WTC11 (cell line): ENCODE results near the gene MED10. TPM values are rescaled to one million over a fixed set of nuclear protein-coding genes. Genes with fewer than 3 reads are reported as not detected.

Experiments used
- ATAC-seq: fragments of 200-7000 bp; cut with Tn5 transposase; 2 replicates; pipeline ENCODE4 v1.10.0; 2021; ENCODE audit warnings: mild to moderate bottlenecking, moderate library complexity
- CTCF ChIA-PET: fragments of 300-600 bp; sonication (Branson Sonifier 250); formaldehyde crosslinking; loops from one replicate; lab custom pipeline; 2021; ENCODE audit warnings: antibody characterized with exemption; lab: Charles Lee
- POLR2A ChIA-PET: fragments of 350-600 bp; sonication (Branson Sonifier 250); formaldehyde crosslinking; loops from one replicate; lab custom pipeline; 2021; ENCODE audit warnings: antibody characterized with exemption; lab: Charles Lee
- DNase-seq: peaks from one replicate; pipeline ENCODE4 v3.0.0; 2021; ENCODE audit warnings: low spot score
- H3K27ac Mint-ChIP-seq: 2 replicates; pipeline ENCODE4 v1.8.0; 2021; ENCODE audit warnings: mixed read lengths
- H3K27me3 Mint-ChIP-seq: 2 replicates; pipeline ENCODE4 v1.8.0; 2021; ENCODE audit warnings: low read depth, mild to moderate bottlenecking, moderate library complexity, mixed read lengths
- H3K36me3 Mint-ChIP-seq: 2 replicates; pipeline ENCODE4 v1.8.0; 2021; ENCODE audit warnings: mixed read lengths
- H3K4me1 Mint-ChIP-seq: 2 replicates; pipeline ENCODE4 v1.8.0; 2022; ENCODE audit warnings: mixed read lengths
- H3K4me3 Mint-ChIP-seq: 2 replicates; pipeline ENCODE4 v1.8.0; 2021; ENCODE audit warnings: mild to moderate bottlenecking, moderate library complexity, mixed read lengths
- H3K9me3 Mint-ChIP-seq: 2 replicates; pipeline ENCODE4 v1.8.0; 2021; ENCODE audit warnings: mixed read lengths
- AR ChIP-seq: fragments of 250-450 bp; sonication (Bioruptor Pico); IDR thresholded peaks from 2 replicates; pipeline ENCODE4 v1.9.0; 2021; ENCODE audit warnings: mild to moderate bottlenecking
- CREB1 ChIP-seq: sonication (generic); formaldehyde crosslinking; IDR thresholded peaks from 2 replicates; pipeline ENCODE4 v1.8.0; 2023; ENCODE audit warnings: mild to moderate bottlenecking, missing genetic modification reagents
- E2F1 ChIP-seq: sonication (generic); formaldehyde crosslinking; IDR thresholded peaks from 2 replicates; pipeline ENCODE4 v1.8.0; 2022; ENCODE audit warnings: mild to moderate bottlenecking, missing genetic modification reagents
- ERG ChIP-seq: fragments of 250-450 bp; sonication (Bioruptor Pico); IDR thresholded peaks from 2 replicates; pipeline ENCODE4 v1.8.0; 2021; ENCODE audit warnings: mild to moderate bottlenecking
- FOXJ3 ChIP-seq: sonication (generic); formaldehyde crosslinking; IDR thresholded peaks from 2 replicates; pipeline ENCODE4 v1.9.0; 2021; ENCODE audit warnings: missing genetic modification reagents, mild to moderate bottlenecking, borderline replicate concordance
- FOXP1 ChIP-seq: sonication (generic); formaldehyde crosslinking; IDR thresholded peaks from 2 replicates; pipeline ENCODE4 v1.8.0; 2022; ENCODE audit warnings: missing genetic modification reagents, mild to moderate bottlenecking, moderate library complexity, borderline replicate concordance
- GABPB1 ChIP-seq: sonication (generic); formaldehyde crosslinking; IDR thresholded peaks from 2 replicates; pipeline ENCODE4 v1.8.1; 2023; ENCODE audit warnings: mild to moderate bottlenecking, missing genetic modification reagents
- HMGA2 ChIP-seq: fragments of 250-450 bp; sonication (Bioruptor Pico); IDR thresholded peaks from 2 replicates; pipeline ENCODE4 v1.4.0; 2021; ENCODE audit warnings: mild to moderate bottlenecking, moderate library complexity
- HMGXB4 ChIP-seq: sonication (generic); formaldehyde crosslinking; IDR thresholded peaks from 2 replicates; pipeline ENCODE4 v1.8.1; 2023; ENCODE audit warnings: mild to moderate bottlenecking, moderate library complexity, missing genetic modification reagents
- IRF1 ChIP-seq: sonication (generic); formaldehyde crosslinking; IDR thresholded peaks from 2 replicates; pipeline ENCODE4 v1.8.0; 2023; ENCODE audit warnings: missing genetic modification reagents
- JUN ChIP-seq: sonication (generic); formaldehyde crosslinking; IDR thresholded peaks from 2 replicates; pipeline ENCODE4 v1.8.0; 2023; ENCODE audit warnings: mild to moderate bottlenecking, missing genetic modification reagents
- MLX ChIP-seq: sonication (generic); formaldehyde crosslinking; IDR thresholded peaks from 2 replicates; pipeline ENCODE4 v1.8.1; 2023; ENCODE audit warnings: mild to moderate bottlenecking, missing genetic modification reagents, moderate library complexity
- NFYB ChIP-seq: sonication (generic); formaldehyde crosslinking; conservative IDR thresholded peaks from 2 replicates; pipeline ENCODE4 v1.8.0; 2022; ENCODE audit warnings: low read depth, missing genetic modification reagents
- OVOL2 ChIP-seq: fragments of 250-450 bp; sonication (Bioruptor Pico); IDR thresholded peaks from 2 replicates; pipeline ENCODE4 v1.9.0; 2021; ENCODE audit warnings: mild to moderate bottlenecking, borderline replicate concordance
- PREB ChIP-seq: sonication (generic); formaldehyde crosslinking; IDR thresholded peaks from 2 replicates; pipeline ENCODE4 v1.8.1; 2022; ENCODE audit warnings: mild to moderate bottlenecking, missing genetic modification reagents, moderate library complexity, borderline replicate concordance
- TCF7 ChIP-seq: sonication (generic); formaldehyde crosslinking; IDR thresholded peaks from 2 replicates; pipeline ENCODE4 v1.8.0; 2022; ENCODE audit warnings: mild to moderate bottlenecking, low read depth, missing genetic modification reagents, moderate library complexity
- TP53 ChIP-seq: sonication (generic); formaldehyde crosslinking; IDR thresholded peaks from 2 replicates; pipeline ENCODE4 v1.8.1; 2023; ENCODE audit warnings: mild to moderate bottlenecking, missing genetic modification reagents
- ZBTB21 ChIP-seq: sonication (generic); formaldehyde crosslinking; IDR thresholded peaks from 2 replicates; pipeline ENCODE4 v1.8.1; 2023; ENCODE audit warnings: mild to moderate bottlenecking, missing genetic modification reagents, borderline replicate concordance
- ZNF416 ChIP-seq: fragments of 250-450 bp; sonication (Bioruptor Pico); IDR thresholded peaks from 2 replicates; pipeline ENCODE4 v1.9.0; 2021; ENCODE audit warnings: mild to moderate bottlenecking, inconsistent platforms
- total RNA-seq: library from RNA; stranded (reverse); gene quantifications from 3 replicates; pipeline ENCODE4 v1.2.3, GENCODE V29; 2021

The MED10 gene
- total RNA-seq, 1 experiment from 2014 or later, result 17.2 TPM

- no peaks in the 10 kb centered on the region for H3K36me3 Mint-ChIP-seq
- H3K9me3 Mint-ChIP-seq, result peaks cover 6% of the 10 kb centered on the region
- CTCF ChIA-PET, result no interaction called here
Observed at GRCh38 chr5:6396836-6397535, 18.6 kb upstream of the MED10 start.

GRCh38 chr5:6396043-6396442 lies 17.7 kb upstream of the MED10 start:
- Mint-ChIP-seq H3K36me3 (no peaks in the 10 kb centered on the region), H3K27ac (no peak overlapping the region), H3K4me3 (no peak overlapping the region), H3K9me3 (peaks cover 6% of the 10 kb centered on the region), H3K27me3 (peaks cover 19% of the 10 kb centered on the region), H3K4me1 (no peaks in the 10 kb centered on the region)
- no peak for DNase-seq
- CTCF ChIA-PET, result no interaction called here
- ATAC-seq, result no peak
- POLR2A ChIA-PET, result interaction anchor here (0.7 kb wide), 1 partner anchor 58 kb away, joined by 3 read pairs; no protein-coding TSS in a partner anchor
- no peak for TF ChIP-seq GABPB1 (CRISPR knock-in tag)
- TF ChIP-seq MLX (CRISPR knock-in tag), result no peak
- no peak for TF ChIP-seq FOXJ3 (CRISPR knock-in tag)
- no peak for TF ChIP-seq CREB1 (CRISPR knock-in tag)
- TF ChIP-seq ZNF416 (CRISPR knock-in tag), result no peak
- TF ChIP-seq HMGXB4 (CRISPR knock-in tag), result no peak
- TF ChIP-seq NFYB (CRISPR knock-in tag), result no peak
- no peak for TF ChIP-seq ERG (CRISPR knock-in tag)
- no peak for TF ChIP-seq IRF1 (CRISPR knock-in tag)
- no peak for TF ChIP-seq TCF7
- no peak for TF ChIP-seq OVOL2
- TF ChIP-seq FOXP1 (CRISPR knock-in tag), result no peak
- TF ChIP-seq PREB (CRISPR knock-in tag), result no peak
- no peak for TF ChIP-seq E2F1
- TF ChIP-seq TP53 (CRISPR knock-in tag), result no peak
- TF ChIP-seq HMGA2 (CRISPR knock-in tag), result no peak
- no peak for TF ChIP-seq ZBTB21 (CRISPR knock-in tag)

More at GRCh38 chr5:6396836-6397535, 18.6 kb upstream of the MED10 start:
- no peak overlapping the region for H3K27ac Mint-ChIP-seq
- TF ChIP-seq AR (CRISPR knock-in tag) (no peak), JUN (CRISPR knock-in tag) (no peak)
- H3K27me3 Mint-ChIP-seq, result peaks cover 16% of the 10 kb centered on the region
- DNase-seq, result no peak
- H3K4me1 Mint-ChIP-seq, result no peaks in the 10 kb centered on the region
- no peak for ATAC-seq
- POLR2A ChIA-PET, result no interaction called here
- no peak overlapping the region for H3K4me3 Mint-ChIP-seq
